GM06990 (cell line): ENCODE data around the gene GNG3.

Source experiments
- DNase-seq: peaks from one replicate; pipeline ENCODE4 v3.0.0-alpha.2; 2011; ENCODE audit not compliant: insufficient read length; ENCODE audit errors: extremely low read depth
- H3K27me3 ChIP-seq: replicated peaks from 2 replicates; pipeline ENCODE4 v1.6.0; 2011; ENCODE audit warnings: low read length; ENCODE audit not compliant: control insufficient read depth, insufficient read depth
- H3K36me3 ChIP-seq: 2 replicates; pipeline ENCODE4 v1.5.1; 2011; ENCODE audit warnings: low read length; ENCODE audit not compliant: control insufficient read depth, insufficient read depth
- H3K4me3 ChIP-seq: replicated peaks from 2 replicates; pipeline ENCODE4 v1.5.1; 2011; ENCODE audit warnings: low read depth, mild to moderate bottlenecking, control low read depth, low read length
- CTCF ChIP-seq: IDR thresholded peaks from 2 replicates; pipeline ENCODE4 v1.5.1; 2011; ENCODE audit warnings: low read length, control low read depth, mild to moderate bottlenecking, inconsistent platforms; ENCODE audit not compliant: insufficient read depth, poor library complexity, severe bottlenecking

Gene GNG3

DNA sequence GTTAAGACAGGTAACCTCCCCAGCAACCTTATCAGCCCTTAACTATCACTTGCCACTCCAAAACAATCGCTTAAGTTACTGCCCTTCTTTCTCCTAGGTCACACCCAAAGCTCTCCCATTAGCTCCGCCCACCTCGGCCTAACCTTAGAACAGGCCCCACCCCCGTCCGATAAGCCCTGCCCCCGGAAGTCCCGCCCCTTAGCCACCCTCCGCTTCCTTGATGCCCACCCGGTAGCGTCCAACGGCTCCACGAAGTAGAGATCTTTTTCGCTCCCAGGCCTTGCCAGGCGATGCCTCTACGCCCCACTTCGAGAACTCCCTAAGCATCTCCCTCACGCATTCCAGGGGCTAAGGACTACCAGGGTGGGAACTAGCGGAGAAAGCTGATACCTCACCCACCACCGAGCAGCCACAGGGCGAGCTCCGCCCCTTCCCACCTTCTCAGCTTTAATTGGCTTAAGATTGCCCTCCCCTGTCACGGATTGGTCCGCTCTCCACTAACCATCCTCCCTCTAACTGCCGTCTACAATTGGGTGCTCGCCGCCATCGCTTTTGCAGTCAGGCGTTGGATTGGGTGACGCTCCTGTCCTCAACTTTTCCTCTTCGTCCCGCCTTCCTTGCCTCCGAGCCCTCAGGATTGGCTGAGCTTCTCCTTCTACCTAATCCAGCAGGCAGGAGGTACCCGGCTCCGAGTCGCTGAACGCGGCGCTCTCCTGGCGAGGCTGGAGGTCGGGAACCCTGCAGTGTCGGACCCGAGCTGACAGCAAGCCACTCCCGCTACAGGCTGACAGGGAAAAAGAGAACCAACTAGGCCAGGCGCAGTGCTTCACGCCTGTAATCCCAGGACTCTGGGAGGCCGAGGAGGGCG lies 46.5 kb downstream of the GNG3 start, which contains the start of gene ZBTB3:
Gene ZBTB3, minus strand, starts transcription at position 425 of the 868 bp plus-strand sequence. CDS start 496 bp downstream, outside the sequence.
- Histone ChIP-seq H3K36me3 (peaks cover 5% of the 10 kb centered on the region; the same call in 1 of the 2 replicates), H3K27me3 (no peaks in the 10 kb centered on the region), H3K4me3 (peak within 1 kb of the TSS; percentile 64)
- TF ChIP-seq CTCF = no peak
- peak; percentile 95 for DNase-seq

DNA sequence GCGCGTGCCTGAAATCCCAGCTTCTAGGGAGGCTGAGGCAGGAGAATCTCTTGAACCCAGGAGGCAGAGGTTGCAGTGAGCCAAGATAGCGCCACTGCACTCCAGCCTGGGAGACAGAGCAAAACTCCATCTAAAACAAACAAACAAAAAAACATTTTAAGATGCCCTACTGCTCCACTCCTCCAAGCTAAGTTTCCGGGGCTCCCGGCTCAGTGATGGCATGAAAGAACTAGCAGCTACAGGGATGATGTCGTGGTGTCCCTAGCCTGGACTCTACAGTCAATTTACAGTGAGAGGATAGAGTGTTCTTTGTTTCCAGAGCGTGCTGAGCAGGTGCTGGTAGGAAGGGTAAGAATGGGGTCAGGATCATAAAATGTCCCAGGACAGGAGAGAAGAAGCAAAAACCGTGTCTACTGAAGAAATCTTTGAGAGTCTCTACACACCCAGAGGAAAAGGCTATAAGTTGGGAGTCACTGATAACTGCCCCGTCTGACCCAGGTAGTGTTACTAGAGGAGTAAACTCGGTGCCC lies 47.7 kb downstream of the GNG3 start:
- Histone ChIP-seq H3K36me3 (peaks cover 3% of the 10 kb centered on the region; the same call in 1 of the 2 replicates), H3K4me3 (no peak overlapping the region), H3K27me3 (no peaks in the 10 kb centered on the region)
- no peak for DNase-seq
- no peak for TF ChIP-seq CTCF

DNA sequence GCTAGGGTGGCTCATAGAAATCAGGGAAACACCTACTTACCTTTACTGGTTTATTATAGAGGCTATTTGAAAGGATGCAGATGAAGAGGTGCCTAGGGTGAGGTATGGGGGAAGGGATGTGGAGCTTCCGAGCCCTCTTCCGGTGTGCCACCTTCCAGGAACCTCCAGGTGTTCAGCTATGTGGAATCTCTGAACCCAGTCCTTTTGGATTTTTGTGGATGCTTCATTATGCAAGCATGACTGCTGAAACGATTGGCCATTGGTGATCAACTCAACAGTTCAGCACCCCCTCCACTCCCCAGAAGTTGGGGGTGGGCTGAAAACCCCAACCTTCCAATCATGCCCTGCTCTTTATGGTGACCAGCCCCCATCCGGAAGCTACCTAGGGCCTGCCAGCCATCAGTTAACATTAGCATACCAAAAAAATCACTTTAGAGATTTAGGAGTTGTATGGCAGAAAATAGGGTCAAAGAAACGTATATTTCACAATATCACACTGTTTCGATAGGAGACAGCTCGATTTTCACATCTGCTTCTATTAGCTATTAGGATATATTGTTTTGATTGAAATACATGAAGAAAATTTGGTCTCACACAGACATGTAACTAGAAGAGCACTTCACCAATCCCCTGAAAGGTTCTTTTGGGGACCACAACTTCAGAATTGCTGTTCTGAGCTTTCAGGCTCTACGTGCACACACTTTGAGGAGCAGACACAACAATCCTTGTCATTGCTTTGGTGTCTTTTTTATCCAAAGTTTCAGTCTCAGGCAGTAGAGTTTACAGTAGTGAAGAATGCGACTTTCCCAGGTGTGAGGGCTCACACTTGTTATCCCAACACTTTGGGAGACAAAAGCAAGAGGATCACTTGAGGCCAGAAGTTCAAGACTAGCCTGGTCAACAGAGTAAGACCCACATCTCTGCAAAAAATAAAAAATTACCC lies 50.6 kb downstream of the GNG3 start:
- DNase-seq = no peak

More for the DNA sequence above, 50.6 kb downstream of the GNG3 start:
- Histone ChIP-seq H3K36me3 (no peaks in the 10 kb centered on the region), H3K27me3 (no peaks in the 10 kb centered on the region), H3K4me3 (no peak overlapping the region)
- no peak for TF ChIP-seq CTCF
